GM21576 (cell line): ENCODE measurements around the gene ALX3.

Experiments
- ATAC-seq: cut with Tn5 transposase; IDR thresholded peaks from one replicate; pipeline ENCODE4 v1.9.1; 2021; ENCODE audit warnings: mild to moderate bottlenecking, moderate library complexity; ENCODE audit not compliant: unreplicated experiment

ALX3 gene

DNA sequence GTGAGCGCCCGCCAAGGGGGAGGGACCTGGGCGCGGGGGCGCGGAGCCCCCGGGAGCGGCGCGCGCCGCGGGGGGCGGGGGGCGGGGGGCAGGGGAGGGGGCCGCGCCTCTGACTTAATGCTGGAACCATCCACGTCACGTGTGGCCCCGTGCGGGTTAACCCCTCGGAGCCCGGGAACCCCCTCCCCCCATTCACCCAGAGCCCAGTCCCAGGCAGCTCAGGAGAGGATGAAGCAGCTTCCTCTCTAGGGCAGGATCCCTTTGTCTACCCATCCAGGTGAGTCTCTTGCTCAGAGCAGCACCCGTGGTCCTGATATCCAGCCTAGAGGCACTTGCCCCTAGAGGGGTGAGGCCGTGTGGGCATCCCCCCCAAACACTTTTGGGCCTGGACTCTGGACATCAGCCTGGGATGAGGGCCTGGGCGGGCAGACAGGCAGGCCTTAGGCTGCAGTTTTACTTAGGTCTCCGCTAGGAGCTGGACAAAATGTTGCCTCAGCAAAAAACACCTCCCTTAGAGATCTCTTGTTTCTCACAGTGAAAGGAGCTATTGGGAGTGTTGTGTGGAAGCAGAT, at the start of gene ALX3:
TSS of gene ALX3 (minus strand) at position 2 of the 572 bp plus-strand sequence. CDS start 60 bp downstream, outside the sequence.
- no peak for ATAC-seq

DNA sequence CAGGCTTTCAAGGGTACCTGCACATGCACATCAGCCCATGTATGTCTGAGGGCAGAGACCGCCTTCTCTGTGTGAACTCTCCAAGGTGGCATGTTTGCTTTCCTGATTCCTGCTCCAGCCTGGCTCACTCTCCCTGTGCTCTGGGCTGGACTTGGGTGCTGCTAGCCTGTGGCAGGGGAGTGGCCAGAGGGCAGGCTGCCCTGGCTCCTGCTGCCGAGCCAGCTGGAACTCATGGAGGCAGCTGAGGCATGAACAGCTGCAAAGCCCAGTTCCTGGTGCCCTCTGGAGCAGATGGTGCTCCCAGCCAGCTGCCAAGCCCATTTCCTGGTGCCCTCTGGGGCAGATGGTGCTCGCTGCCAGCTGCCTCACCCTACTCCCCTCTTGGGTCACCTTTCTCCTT, 49.4 kb upstream of the ALX3 start:
- ATAC-seq = no peak

DNA sequence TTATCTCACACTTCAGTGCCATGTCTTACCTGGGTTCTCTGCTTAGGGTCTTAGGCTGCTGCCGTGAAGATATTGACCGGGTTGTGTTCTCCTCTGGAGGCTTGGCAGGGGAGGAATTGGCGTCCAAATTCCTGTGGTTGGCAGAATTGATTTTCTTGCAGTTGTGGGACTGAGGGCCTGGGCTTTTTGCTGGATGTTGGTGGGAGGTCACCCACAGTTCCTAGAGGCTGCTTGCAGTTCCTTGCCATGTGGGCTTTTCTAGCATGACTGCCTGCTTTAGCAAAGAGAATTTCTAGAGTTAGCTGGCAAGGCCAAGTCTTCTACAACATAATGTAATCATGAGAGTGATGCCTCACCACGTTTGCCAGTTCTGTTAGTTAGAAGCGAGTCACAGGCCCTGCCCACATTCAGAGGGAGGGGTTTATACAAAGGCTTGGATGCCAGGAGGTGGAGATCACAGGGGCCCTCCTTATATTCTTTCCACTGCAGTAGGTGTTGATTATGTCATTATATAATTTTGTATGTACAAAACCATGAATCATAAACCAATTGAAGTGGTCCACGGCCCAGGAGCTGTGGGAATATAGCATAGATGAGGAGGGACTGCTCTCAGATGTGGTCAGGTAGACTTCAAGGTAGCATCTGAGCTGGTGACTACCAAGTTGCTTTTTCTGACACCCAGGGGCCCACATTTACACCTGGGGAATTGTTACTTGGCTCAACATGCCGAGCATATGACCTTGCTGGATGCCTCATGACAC, 48.3 kb upstream of the ALX3 start:
- no peak for ATAC-seq

DNA sequence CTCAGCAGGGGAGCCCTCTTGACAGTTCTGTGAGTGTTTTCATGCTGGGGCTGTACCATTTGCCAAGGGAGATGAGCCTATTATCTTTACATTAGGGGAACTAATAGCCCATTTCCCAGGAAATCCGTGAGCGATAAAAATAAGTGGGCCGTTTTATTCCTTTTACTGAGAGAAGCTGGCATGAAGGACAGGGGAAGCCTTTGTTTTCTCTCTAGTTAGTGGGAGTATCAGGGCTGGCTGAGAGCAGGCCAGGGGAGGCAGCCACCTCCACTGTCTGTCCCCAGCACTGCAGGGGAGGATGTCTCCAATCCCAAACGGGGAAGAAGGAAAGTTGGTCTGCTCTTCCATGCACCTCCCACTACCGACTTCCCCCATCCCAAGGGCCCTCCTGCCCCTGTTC, 44.3 kb upstream of the ALX3 start:
- no peak for ATAC-seq

DNA sequence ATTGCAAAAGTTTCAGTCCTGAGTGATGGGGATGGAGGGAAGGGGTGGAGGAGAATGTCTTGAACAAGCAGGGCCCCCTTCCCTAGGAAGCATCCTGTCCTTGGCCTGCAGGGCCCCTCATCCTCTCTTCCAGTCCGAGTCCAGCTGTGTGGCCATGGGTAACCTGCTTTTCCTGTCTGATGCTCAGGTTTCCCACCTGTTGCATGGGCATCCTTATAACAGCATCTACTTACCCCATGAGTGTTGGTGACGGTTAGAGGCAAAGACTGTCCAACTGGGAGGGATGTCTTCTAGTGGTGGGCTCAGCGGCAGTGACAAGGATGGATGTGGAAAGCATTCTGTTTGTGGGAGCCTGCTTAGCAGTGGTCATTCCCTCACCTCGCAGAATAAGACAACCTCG, 43.7 kb upstream of the ALX3 start:
- ATAC-seq = no peak

DNA sequence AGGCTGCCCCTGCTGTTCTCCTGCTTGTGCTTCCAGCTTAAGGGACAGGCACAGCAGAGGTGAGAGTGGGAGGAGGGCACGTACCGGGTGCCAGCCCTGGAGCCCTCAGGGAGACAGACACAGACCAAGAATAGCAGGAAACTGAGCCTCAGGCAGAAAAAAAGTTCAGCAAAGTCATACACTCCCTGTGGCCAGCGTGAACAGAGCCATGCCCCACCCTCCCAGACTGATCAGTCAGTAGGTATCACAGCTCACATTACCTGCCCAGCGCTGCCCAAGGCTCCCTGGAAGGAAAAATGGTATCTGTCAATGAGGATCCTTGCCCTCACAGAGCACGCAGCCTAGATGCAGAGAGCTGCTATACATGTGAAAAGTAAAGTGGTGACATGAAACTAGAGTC, 43.1 kb upstream of the ALX3 start:
- no peak for ATAC-seq

DNA sequence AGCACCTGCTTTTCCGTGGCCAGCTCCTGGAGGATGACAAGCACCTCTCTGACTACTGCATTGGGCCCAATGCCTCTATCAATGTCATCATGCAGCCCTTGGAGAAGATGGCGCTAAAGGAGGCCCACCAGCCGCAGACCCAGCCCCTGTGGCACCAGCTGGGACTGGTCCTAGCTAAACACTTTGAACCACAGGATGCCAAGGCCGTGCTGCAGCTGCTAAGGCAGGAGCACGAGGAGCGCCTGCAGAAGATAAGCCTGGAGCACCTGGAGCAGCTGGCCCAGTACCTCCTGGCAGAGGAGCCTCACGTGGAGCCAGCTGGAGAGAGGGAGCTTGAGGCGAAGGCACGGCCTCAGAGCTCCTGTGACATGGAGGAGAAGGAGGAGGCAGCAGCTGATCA, 42.2 kb upstream of the ALX3 start:
- no peak for ATAC-seq

DNA sequence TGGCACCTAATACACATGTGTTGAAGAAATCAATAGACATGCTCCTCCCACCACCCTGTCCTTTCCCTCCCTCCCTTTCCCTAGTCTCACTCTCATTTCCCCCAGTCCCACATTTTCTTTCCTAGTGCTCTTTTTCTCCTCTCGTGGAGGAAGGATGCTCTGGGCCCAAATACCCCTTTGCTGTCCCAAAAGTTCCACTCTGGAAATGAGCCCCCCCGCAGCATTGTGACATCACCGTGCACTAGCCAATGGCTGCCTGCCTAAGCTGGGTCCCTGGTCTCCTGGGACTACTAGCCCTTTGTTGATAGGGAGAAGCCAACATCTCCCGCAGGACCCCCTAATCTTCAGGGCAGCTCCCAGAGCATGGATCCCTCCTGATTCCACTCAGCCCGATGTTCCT, 41.7 kb upstream of the ALX3 start, which contains the start of gene UBL4B:
TSS of gene UBL4B (plus strand) at position 301 of the 400 bp plus-strand sequence. CDS start at position 393, 92 bp downstream.
- no peak for ATAC-seq

DNA sequence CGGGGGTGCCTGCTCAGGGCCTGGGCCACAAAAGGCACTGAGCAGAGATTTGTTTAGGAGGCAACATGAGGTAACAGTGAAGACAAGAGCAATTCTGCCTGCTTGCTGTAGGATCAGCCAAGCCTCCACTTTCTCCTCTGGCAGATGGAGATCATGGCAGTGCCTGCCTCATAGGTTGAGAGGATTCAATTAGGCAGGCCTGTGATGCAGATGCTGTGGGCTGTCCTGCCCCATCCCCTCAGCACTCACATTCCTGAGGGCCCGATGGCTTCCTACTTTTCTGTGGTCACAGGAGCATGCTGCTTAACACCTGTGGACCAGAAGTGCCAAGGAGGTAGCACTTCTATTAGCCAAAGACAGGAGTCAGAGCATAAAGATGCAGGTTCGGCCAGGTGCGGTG, 40.6 kb upstream of the ALX3 start:
- no peak for ATAC-seq

DNA sequence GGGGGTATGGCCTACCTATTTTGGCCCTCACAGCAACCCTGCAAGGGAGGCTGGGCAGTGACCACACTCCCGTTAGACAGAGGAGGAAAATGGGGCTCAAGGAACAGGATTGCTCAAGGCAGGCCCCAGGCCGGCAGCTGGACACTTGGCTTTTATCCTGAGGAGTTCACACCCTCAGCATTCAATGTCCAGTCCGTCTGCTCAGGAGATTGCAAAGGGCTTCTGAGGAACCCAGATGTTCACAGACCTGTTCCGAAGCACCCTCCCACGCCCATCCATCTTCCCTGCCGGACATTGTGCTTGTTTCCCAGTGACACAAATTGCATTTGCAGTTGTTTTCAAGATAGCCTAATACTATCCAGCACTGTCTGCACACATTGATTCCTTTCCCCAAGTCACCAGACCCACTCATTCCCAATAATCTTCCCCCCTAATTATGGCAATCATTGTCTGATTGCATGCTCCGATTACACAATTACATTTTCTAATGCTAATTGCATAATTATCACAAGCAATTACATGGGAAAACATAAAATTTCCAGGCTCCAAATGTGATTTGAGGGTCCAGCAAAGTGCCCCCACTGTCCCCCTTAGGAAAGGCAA, 37.5 kb upstream of the ALX3 start:
- no peak for ATAC-seq

DNA sequence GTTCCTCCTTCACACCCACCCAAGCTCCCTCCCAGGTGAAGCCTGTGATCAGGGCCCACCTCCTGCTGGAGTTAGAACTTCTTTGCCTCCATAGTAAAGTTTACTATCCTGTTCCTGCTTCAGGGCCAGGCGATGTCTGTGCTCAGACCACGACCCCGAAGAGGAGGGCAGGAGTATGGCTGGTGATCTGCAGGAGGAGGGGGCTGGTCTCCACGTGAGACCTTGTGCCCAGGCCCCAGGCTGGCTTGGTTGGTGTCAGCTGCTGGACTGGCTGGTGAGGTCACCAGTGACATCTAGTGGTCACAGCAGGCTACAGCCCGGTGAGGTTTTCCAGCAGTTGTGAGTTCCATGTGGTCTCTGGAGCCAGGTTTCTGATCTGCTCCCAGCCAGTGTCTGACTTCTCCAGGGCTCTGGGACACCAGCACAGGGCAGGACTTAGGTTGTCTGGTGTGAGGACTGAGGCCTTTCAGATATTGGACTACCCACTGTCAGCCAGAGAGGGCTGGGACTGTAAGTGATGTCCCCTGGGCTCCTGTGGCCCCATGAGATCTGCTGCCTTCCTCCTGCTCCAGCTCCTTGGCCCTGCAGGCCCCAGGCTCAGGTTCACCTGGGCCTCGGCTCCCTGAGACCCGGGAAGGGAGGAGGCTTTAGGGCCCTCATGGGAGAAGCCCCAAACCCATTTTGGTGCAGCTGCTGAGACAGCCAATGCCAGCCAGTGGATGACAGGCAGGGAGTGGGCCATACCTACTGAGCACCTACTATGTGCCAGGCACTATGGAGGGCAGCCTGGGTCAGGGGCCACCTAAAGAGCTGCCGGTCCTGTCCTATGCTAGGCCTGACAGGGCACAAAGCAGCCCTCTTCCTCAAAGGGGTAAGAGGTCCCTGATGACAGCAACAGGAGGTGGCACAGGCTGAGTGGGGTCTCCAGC, 35.8 kb upstream of the ALX3 start:
- ATAC-seq = no peak

DNA sequence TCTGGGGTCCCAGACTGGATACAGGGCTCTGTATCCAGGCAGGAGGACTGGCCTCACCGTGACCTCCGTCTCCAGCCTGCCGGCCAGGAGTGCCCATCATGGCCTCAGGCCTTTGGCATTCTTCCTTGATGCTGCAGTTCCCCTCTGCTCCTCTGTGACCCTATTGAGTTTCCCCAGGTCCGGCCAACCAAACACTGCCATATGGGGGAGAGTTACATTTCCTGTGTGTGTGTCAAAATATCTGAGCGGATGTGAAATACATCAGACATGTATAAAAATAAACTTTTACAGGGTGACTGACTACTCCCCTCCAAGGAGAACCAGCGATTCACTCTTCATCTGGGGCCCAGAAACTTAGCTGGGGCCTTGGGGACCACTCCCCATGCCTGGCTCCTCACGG, 31.6 kb upstream of the ALX3 start:
- ATAC-seq = no peak

DNA sequence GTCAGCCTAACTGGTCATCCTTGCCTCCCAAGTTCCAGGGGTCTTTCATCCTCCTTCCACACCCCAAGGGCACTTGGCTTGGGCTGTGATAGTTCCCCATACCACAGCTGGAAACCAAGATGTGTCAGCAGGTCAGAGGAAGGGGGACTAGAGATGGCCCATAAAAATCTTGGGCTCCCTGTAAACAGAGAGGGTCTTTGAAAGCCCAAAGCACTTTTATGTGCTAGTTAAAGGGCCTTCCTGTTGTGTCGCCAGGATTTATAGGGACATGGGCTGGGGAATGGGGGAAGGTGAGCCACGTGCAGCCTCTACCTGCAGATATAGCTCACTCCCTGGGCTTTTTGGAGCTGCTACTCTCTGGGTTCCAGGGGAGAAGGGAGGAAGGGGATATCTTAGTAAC, 29.9 kb upstream of the ALX3 start:
- ATAC-seq = no peak

DNA sequence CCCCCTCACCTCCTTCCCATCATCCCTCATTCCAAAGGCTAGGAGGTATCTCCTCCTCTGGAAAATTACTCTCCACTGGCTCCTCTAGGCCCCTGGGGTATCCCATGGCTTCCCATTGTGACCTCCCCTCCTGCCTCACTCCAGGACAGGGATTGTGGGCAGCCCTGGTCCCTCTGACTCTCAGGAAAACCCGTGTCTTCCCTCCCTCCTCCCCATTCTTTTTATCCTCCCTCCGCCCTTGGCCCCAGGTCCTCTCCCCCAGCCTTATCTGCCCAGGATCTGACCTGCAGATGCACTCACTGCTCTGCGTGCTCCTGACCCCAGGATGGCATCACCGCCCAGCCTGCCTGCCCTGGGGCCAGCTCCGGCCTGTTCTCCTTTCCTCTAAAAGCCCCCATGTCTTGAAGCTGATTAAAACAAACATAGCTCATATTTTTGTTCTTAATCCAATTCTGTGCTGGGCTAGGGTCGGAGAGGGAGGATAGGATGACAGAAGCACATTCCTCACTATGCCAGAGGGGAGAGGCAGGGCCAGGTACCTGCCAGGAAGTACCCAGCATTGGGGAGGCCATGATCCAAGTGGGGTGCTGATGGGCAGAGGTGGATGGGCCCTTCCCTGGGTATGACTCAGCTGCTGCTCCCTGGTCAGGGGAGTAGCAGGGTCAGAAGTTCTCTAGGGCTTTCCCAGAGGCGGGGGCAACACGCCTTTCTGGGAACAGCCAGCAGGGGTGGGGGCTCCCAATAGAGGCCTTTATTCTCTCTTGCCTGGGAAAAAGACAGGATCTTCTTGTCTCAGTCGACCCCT, 28.0 kb upstream of the ALX3 start:
- no peak for ATAC-seq

DNA sequence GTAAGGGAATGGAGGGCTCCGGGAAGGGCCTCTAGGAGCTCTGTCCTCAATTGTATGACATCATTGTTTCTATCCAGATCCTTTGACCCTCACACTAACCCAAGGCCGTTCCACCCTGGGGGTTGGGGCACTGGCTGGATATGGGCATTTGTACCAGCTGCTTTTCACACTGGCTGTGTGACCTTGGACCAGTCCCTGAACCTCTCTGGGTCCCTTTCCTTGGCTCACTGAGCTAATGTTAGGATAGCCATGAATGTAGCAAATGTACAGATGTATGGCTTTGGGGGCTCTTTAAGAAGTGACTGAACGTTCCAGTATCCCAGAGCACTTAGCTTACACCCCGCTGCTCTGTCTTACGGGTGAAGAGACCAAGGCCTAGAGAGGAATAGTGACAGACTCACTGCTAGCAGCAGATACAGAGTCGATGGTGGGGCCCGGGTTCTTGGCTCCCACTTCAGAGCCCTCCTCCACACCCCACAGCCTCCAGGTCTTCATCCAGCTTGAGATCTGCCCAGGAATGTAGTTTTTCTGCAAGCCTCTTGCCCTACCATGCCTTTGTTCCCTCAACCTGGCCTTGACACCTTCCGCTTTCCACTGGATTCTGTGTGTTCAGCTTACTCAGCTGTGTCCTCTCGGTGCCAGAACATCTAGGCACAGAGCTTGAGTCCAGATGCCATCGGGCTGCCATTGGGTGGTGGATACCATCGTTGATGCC, 27.2 kb upstream of the ALX3 start:
- ATAC-seq = no peak

DNA sequence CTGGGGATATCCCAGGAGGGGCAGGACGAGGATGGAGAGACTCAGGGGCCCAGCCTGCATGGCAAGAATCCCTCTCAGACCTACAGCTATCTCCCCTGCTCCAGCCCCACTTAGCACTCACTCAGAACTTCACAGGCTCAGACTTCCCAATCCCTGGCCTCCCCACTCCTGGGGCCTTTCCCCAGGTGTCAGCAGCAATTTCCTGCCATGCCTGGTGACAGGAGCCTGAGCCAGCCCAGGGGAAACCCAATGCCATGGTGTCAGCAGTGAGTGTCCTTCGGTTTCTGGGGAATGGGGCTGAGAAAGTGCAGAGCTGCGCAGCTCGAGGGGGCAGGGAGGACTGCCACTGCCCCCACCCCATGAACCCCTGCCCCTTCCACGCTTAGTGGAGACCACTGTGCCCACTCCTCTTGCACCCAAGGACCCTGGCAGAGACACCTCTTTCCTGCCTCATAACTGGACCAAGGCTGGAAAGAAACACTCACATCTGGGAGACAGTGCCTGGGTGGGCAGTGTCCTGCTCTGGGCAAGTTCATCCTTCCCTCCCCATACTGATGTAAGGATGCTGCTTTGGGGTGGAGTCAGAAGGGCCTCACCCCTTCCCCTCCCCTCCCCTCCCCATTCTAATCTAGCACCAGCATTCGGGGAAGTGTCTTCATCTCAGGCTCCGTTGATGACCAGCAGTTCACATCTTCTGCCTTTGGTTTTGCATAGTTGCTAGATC, 24.6 kb upstream of the ALX3 start:
- no peak for ATAC-seq

DNA sequence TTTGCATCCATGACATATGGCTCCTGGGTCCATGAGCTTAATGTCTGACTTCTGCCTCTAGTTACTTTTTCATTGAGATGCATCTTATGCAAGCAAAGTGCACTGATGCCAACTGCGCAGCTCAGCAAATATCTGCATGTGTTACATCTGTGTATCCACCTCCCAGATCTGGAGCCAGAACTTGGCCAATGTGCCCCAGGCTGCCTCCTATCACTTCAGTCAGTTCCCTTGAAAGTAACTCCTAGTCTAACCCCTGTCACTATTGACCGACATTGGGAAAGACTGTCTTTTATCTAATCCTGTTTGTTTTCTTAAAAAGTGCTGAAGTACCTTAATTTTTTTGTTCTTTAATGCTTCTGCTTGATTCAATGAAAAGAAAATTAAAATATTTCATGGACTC, 22.5 kb upstream of the ALX3 start:
- no peak for ATAC-seq

DNA sequence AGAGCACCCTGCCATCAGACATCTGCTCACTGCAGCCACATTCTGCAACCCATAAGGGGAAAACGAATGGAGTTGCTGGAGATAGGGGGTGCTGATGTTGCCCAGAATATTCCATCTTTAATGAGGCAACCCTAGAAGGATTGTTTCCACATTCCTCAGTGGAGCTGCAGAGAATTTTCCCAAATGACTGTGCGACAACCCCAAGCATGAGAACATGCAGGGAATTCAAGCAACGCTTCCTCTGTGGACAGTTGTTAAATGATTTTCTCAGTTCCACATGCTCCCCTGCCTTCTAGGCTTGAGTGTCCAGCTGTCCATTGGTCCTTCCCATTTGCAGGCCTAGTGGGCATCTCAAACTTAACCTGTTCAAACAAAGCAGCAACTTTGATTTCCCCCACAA, 21.3 kb upstream of the ALX3 start:
- no peak for ATAC-seq

DNA sequence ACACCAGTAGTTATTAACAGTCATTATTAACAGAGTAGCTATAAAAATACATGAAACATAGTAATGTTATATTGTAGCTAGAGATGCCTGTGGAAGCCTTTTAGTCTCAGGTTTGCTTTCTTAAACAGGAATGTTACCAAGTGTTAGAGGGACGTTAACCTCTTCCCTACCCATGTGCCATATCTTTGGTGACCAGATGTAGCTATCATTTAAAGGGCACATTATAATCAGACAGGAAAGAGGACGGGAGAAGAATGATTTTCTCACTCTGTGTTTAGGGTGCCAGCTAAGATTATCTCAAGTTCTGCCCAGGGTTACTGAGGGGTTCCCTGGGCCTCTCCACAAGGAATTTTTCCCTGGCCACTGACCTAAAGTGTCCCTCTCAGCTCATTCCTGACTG, 20.9 kb upstream of the ALX3 start:
- ATAC-seq = no peak
